OCI-LY7 (cell line): ENCODE results near the gene ITPRID2.

Experiments
- CTCF ChIP-seq: fragments of 200-600 bp; sonication (generic); conservative IDR thresholded peaks from 2 replicates; pipeline ENCODE4 v1.5.1; 2014; ENCODE audit warnings: mild to moderate bottlenecking, antibody characterized with exemption, low read length, moderate library complexity, mixed read lengths
- EZH2phosphoT487 ChIP-seq: fragments of 200-600 bp; sonication (generic); IDR thresholded peaks from 2 replicates; pipeline ENCODE4 v1.6.1; 2018; ENCODE audit warnings: low read depth, borderline replicate concordance, mild to moderate bottlenecking, mixed run types, antibody characterized with exemption, low read length, moderate library complexity, mixed read lengths

GRCh38 chr2:181910028-181910831 lies 18.7 kb downstream of the ITPRID2 start:
- no peak for TF ChIP-seq EZH2phosphoT487
- TF ChIP-seq CTCF: no peak
